ENCODE data around the gene SCAMP2.

SCAMP2 gene

GRCh38 chr15:74835312-74835823, 37.8 kb downstream of the SCAMP2 start:
- intact Hi-C loops (cut with micrococcal nuclease): loop anchor here (2.0 kb wide), 1 partner anchor 65 kb away; no protein-coding TSS in a partner anchor
- Mint-ChIP-seq H3K36me3 (ENCODE audit: low read depth) (peaks cover 56% of the 10 kb centered on the region), H3K4me1 (ENCODE audit: low read depth) (peaks cover 22% of the 10 kb centered on the region), H3K9me3 (no peaks in the 10 kb centered on the region), H3K27me3 (peaks cover 2% of the 10 kb centered on the region), H3K4me3 (no peak overlapping the region), H3K27ac (no peak overlapping the region)

DNA sequence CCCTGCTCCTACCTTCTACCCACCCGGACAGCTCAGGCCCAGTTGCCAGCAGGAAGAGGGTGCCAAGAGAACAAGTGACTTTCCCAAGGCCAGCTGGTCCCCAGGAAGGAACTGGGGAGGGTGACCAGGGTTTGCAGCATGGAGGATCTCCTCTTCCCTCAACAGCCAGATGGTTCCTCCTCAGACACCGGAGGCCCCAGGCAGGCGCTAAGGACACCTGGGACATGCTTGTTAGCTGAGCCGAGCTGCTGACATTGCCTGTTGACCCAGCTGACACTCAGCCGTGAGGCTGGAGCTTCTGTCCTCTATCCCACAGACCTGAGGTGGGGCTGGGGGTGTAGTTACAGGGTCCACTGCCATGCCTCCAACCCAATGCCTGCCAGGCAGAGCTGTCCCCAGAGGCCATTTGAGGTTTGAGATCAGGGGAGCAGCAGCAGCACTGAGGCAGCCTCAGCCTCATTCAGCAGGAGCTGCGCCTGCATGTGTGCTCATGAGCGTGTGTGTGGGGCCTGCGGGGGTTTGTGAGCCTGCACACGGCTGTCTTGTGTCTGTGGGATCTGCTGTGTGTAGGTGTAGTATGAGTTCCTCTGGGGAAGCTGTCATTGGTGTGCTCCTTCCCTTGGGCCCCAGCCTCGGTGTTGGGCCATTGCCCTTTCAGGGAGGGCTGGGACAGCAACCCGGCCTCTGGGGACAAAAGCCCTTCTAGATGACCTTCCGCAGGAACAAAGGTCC, 39.6 kb downstream of the SCAMP2 start:
- Mint-ChIP-seq H3K4me1 (ENCODE audit: low read depth) (peaks cover 22% of the 10 kb centered on the region), H3K27ac (no peak overlapping the region), H3K36me3 (ENCODE audit: low read depth) (peaks cover 38% of the 10 kb centered on the region), H3K9me3 (no peaks in the 10 kb centered on the region), H3K4me3 (no peak overlapping the region), H3K27me3 (peaks cover 8% of the 10 kb centered on the region)
- intact Hi-C loops (cut with micrococcal nuclease): loop anchor here (2.0 kb wide), 1 partner anchor 63 kb away; no protein-coding TSS in a partner anchor

DNA sequence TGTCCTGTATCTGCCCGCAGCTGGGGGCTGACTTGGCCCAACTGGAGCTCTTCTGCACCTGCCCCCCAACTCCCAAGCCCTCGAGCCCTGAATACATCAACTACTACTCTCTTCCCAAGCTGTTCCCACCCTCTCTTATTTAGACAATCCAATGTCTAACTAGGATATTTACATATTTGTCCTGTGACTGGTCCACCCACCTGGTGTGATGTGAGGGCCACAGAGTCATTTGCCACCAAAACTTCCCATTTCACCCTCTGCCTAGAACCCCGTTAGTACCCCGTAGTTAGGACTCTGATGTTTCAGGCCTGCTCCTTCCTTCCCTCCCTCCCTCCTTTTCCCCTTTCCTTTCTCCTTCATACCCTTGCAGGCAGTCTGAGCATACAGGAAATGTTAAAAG, 40.3 kb downstream of the SCAMP2 start:
- peaks cover 30% of the 10 kb centered on the region for H3K36me3 Mint-ChIP-seq (ENCODE audit: low read depth)
- no peak overlapping the region for H3K4me3 Mint-ChIP-seq
- H3K4me1 Mint-ChIP-seq (ENCODE audit: low read depth): peaks cover 22% of the 10 kb centered on the region
- peaks cover 15% of the 10 kb centered on the region for H3K27me3 Mint-ChIP-seq
- no peak overlapping the region for H3K27ac Mint-ChIP-seq
- intact Hi-C loops (cut with micrococcal nuclease): no loop called here
- H3K9me3 Mint-ChIP-seq: no peaks in the 10 kb centered on the region

DNA sequence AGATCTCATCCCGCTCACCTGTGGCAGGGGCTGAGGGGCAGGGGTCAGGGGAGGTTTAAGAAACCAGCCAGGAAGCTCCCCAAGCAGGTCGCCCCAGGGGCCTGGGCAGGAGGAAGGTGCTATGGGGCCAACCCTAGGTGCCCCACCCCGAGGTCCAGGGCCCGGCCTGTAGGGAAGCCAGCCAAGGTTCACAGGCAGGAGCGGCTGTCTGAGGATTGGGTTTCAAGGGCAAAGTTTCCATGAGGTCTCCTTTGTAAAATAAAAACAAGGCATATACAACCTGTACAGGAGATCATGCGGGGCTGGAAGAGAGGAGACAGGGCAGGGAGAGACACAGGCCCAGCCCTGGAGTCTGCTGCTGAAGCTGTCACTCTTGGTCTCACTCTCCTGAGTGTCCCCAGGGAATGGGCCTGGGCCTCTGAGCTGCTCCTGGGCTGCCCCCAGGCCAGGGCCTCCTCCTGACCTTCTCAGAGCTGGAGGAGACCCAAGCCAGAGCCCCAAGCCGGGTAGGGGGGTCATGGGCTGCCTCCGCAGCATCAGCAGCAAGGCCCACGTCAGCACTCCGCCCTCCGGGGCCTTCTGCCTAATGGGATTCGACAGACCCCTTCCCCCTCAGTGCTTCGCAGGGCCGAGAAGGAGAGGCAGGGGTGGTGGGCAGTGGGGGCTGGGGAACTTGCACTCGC, 41.2 kb downstream of the SCAMP2 start:
- intact Hi-C loops (cut with micrococcal nuclease): no loop called here
- H3K36me3 Mint-ChIP-seq (ENCODE audit: low read depth): peaks cover 22% of the 10 kb centered on the region
- H3K27me3 Mint-ChIP-seq: peaks cover 24% of the 10 kb centered on the region
- no peaks in the 10 kb centered on the region for H3K9me3 Mint-ChIP-seq
- H3K4me3 Mint-ChIP-seq: no peak overlapping the region
- H3K4me1 Mint-ChIP-seq (ENCODE audit: low read depth): peaks cover 22% of the 10 kb centered on the region
- no peak overlapping the region for H3K27ac Mint-ChIP-seq

DNA sequence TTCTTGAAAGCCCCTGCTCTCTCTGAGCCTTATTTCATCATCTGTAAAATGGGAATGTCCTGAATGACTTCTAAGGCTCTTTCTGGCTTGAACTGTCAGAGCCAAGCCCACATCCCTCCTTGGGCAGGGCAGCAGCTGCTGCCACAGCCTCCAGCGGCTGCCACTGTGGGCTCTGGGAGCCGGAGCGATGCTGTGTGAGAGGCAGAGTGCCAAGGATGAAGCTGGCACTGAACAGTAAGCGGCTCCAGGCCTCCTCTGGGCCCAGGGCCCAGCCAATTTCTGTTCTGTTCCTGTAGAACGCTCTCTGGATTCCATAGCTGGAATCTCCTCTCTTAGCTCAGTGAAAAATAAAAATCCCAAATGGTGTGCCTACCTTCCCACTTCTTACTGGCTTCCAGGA, 42.3 kb downstream of the SCAMP2 start:
- intact Hi-C loops (cut with micrococcal nuclease): no loop called here

GRCh38 chr15:74829991-74830390, 43.2 kb downstream of the SCAMP2 start:
- intact Hi-C loops (cut with micrococcal nuclease): no loop called here
- Mint-ChIP-seq H3K4me3 (no peak overlapping the region), H3K9me3 (no peaks in the 10 kb centered on the region), H3K36me3 (ENCODE audit: low read depth) (peaks cover 2% of the 10 kb centered on the region), H3K4me1 (ENCODE audit: low read depth) (peaks cover 21% of the 10 kb centered on the region), H3K27ac (no peak overlapping the region), H3K27me3 (peaks cover 40% of the 10 kb centered on the region)

More for the DNA sequence above, 42.3 kb downstream of the SCAMP2 start:
- no peak overlapping the region for H3K27ac Mint-ChIP-seq
- H3K27me3 Mint-ChIP-seq: peaks cover 33% of the 10 kb centered on the region
- H3K4me1 Mint-ChIP-seq (ENCODE audit: low read depth): peaks cover 27% of the 10 kb centered on the region
- peaks cover 11% of the 10 kb centered on the region for H3K36me3 Mint-ChIP-seq (ENCODE audit: low read depth)
- H3K4me3 Mint-ChIP-seq: no peak overlapping the region
- no peaks in the 10 kb centered on the region for H3K9me3 Mint-ChIP-seq

- Mint-ChIP-seq H3K9me3 (no peaks in the 10 kb centered on the region), H3K4me3 (no peak overlapping the region), H3K4me1 (ENCODE audit: low read depth) (peaks cover 19% of the 10 kb centered on the region), H3K27ac (no peak overlapping the region), H3K36me3 (ENCODE audit: low read depth) (no peaks in the 10 kb centered on the region), H3K27me3 (peaks cover 45% of the 10 kb centered on the region)
- intact Hi-C loops (cut with micrococcal nuclease): no loop called here
Observed at GRCh38 chr15:74829486-74829885, 43.7 kb downstream of the SCAMP2 start.

DNA sequence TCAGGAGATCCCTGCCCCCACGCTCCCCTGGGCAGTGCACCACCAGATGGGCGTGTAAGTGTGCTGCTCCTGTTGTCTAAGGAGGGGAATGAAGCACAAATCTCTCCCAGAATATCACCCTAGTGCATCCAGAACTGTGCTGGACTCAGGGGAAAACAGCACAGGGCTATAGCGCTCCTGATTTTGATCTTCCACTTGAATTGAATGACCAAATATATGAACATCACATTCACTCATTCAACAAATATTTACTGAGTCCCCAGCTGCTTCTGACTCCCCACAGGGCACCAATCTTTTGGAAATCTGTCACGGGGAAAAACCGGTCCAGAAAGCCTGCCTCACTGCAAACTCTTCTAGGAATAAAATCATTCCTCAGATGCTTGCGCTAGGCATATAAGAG, 44.3 kb downstream of the SCAMP2 start:
- no peak overlapping the region for H3K27ac Mint-ChIP-seq
- H3K27me3 Mint-ChIP-seq: peaks cover 51% of the 10 kb centered on the region
- no peaks in the 10 kb centered on the region for H3K36me3 Mint-ChIP-seq (ENCODE audit: low read depth)
- no peak overlapping the region for H3K4me3 Mint-ChIP-seq
- H3K4me1 Mint-ChIP-seq (ENCODE audit: low read depth): peaks cover 19% of the 10 kb centered on the region
- H3K9me3 Mint-ChIP-seq: no peaks in the 10 kb centered on the region
- intact Hi-C loops (cut with micrococcal nuclease): no loop called here

DNA sequence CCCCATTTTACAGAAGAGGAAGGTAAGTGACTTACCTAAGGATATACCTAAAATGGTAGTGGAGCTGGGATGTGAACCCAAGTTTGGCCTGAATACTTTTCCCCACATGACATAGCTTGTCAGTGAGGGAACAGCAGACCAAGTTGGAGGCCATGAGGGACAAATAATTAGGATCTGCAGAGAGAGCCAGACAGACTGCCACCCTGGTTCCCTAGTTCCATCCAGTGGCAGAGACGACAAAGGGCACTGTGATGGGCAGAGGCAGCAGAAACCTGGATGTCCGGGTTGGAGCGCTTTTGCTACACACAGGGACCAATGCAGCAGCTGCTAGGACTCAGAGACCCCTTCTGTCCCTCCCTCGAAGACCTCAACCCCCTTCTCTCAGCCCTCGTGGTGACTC, 45.6 kb downstream of the SCAMP2 start:
- H3K9me3 Mint-ChIP-seq: no peaks in the 10 kb centered on the region
- intact Hi-C loops (cut with micrococcal nuclease): no loop called here
- H3K36me3 Mint-ChIP-seq (ENCODE audit: low read depth): no peaks in the 10 kb centered on the region
- peaks cover 7% of the 10 kb centered on the region for H3K4me1 Mint-ChIP-seq (ENCODE audit: low read depth)
- H3K27me3 Mint-ChIP-seq: peaks cover 56% of the 10 kb centered on the region
- no peak overlapping the region for H3K27ac Mint-ChIP-seq
- no peak overlapping the region for H3K4me3 Mint-ChIP-seq

- H3K27ac Mint-ChIP-seq: no peak overlapping the region
- peaks cover 5% of the 10 kb centered on the region for H3K4me1 Mint-ChIP-seq (ENCODE audit: low read depth)
- peaks cover 56% of the 10 kb centered on the region for H3K27me3 Mint-ChIP-seq
- no peaks in the 10 kb centered on the region for H3K36me3 Mint-ChIP-seq (ENCODE audit: low read depth)
- no peaks in the 10 kb centered on the region for H3K9me3 Mint-ChIP-seq
- no peak overlapping the region for H3K4me3 Mint-ChIP-seq
- intact Hi-C loops (cut with micrococcal nuclease): no loop called here
Observed at GRCh38 chr15:74826921-74827320, 46.2 kb downstream of the SCAMP2 start.

DNA sequence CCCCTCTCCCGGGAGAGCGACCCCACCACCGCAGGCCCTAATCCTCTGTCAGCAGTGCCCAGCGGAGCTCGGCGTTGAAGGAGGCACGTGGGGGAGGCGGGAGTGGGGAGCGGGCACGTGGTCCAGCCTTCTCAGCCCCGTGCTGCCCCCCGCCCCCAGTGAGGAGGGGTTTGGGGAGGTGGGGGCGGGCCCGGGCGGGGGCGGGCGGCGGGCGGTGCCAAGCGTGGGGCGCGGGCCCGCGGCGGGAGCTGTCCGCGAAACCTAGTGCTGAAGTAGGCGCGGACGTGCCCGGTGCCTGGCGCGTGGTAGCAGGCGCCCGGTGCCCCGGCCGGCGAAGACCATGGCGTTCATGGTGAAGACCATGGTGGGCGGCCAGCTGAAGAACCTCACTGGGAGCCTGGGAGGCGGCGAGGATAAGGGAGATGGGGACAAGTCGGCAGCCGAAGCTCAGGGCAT, 46.8 kb downstream of the SCAMP2 start, which contains the start of gene CPLX3:
Gene CPLX3, plus strand, starts transcription at position 264 of the 456 bp plus-strand sequence. Its CDS starts 77 bp downstream, at position 341.
- Mint-ChIP-seq H3K27ac (no peak within 1 kb of the TSS), H3K36me3 (ENCODE audit: low read depth) (no peaks in the 10 kb centered on the region), H3K27me3 (peaks cover 56% of the 10 kb centered on the region), H3K9me3 (no peaks in the 10 kb centered on the region), H3K4me3 (peak within 1 kb of the TSS; percentile 44), H3K4me1 (ENCODE audit: low read depth) (peaks cover 5% of the 10 kb centered on the region)
- intact Hi-C loops (cut with micrococcal nuclease): no loop called here

DNA sequence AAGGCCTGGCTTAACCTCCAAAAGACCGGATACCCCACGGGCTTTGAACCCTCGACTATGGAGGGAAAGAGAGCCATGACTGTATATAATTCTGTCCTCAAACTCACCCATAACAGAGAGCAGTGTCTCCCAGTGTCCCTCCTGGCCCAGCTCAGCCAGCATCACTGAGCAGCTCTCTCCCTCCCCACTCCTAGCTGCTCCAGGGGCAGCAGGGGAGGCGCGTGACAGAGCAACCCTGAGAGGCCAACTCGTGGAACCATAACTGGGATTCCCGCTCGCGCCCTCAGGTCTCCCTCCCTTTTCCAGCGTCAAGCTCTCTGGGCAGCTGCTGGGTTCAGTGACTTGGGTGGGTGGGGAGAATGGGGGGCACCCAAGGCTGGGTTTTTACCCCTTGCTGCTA, 47.3 kb downstream of the SCAMP2 start:
- H3K27me3 Mint-ChIP-seq: peaks cover 56% of the 10 kb centered on the region
- no peak overlapping the region for H3K27ac Mint-ChIP-seq
- intact Hi-C loops (cut with micrococcal nuclease): no loop called here
- no peaks in the 10 kb centered on the region for H3K9me3 Mint-ChIP-seq
- H3K4me1 Mint-ChIP-seq (ENCODE audit: low read depth): peaks cover 10% of the 10 kb centered on the region
- H3K4me3 Mint-ChIP-seq: no peak overlapping the region
- H3K36me3 Mint-ChIP-seq (ENCODE audit: low read depth): no peaks in the 10 kb centered on the region

DNA sequence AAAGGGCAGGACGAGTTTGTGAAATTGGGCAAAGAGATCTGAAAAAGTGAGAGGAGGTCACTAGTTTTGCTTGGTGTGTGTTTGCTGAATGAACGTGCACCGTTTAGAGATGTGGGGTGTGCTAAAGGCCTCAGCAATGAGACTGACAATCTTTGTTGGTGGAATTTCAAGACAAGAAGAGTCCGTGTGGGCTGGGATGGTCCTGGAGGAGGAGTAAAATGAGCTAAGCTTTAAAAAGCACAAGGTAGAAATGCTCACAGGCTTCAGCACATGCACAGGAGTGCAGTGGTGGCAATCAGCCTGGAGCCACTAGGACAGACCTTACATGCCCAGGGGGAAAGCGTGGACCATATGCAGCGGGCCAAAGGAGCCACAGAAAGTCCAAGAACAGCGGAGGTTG, 48.2 kb downstream of the SCAMP2 start:
- H3K36me3 Mint-ChIP-seq (ENCODE audit: low read depth): no peaks in the 10 kb centered on the region
- peaks cover 56% of the 10 kb centered on the region for H3K27me3 Mint-ChIP-seq
- H3K9me3 Mint-ChIP-seq: no peaks in the 10 kb centered on the region
- H3K27ac Mint-ChIP-seq: no peak overlapping the region
- intact Hi-C loops (cut with micrococcal nuclease): no loop called here
- H3K4me3 Mint-ChIP-seq: no peak overlapping the region
- H3K4me1 Mint-ChIP-seq (ENCODE audit: low read depth): peaks cover 10% of the 10 kb centered on the region

- Mint-ChIP-seq H3K4me1 (ENCODE audit: low read depth) (peaks cover 18% of the 10 kb centered on the region), H3K4me3 (no peak overlapping the region), H3K36me3 (ENCODE audit: low read depth) (no peaks in the 10 kb centered on the region), H3K27ac (no peak overlapping the region), H3K27me3 (peaks cover 48% of the 10 kb centered on the region), H3K9me3 (no peaks in the 10 kb centered on the region)
- intact Hi-C loops (cut with micrococcal nuclease): no loop called here
Observed at GRCh38 chr15:74823324-74823723, 49.8 kb downstream of the SCAMP2 start.
